Peyer's patch (tissue), 4 donors: ENCODE results near the gene CDC14B. TPM values are rescaled to one million over a fixed set of nuclear protein-coding genes. Genes with fewer than 3 reads are reported as not detected.

Source experiments
- DNase-seq, 3 donors: peaks; one replicate each; pipeline ENCODE4 v3.0.0-alpha.2; 2017 to 2019
- H3K27ac ChIP-seq, 4 donors: fragments of 200-600 bp; sonication (generic); one replicate each; pipeline ENCODE4 v1.5.1; 2016 to 2019
- H3K27me3 ChIP-seq, 2 donors: fragments of 200-600 bp; sonication (generic); one replicate each; pipeline ENCODE4 v1.5.1; 2019
- H3K36me3 ChIP-seq, 3 donors: fragments of 200-600 bp; sonication (generic); one replicate each; pipeline ENCODE4 v1.5.1; 2016 to 2019
- H3K4me1 ChIP-seq, 4 donors: fragments of 200-600 bp; sonication (generic); one replicate each; pipeline ENCODE4 v1.5.1; 2016 to 2019
- H3K4me3 ChIP-seq, 4 donors: fragments of 200-600 bp; sonication (generic); 1 replicate in 3 of 4; 2 replicates in 1 of 4; pipeline ENCODE4 v1.5.1; 2016 to 2019; ENCODE audit warnings: mild to moderate bottlenecking in 1 of 4
- H3K9me3 ChIP-seq, 4 donors: fragments of 200-600 bp; sonication (generic); one replicate each; pipeline ENCODE4 v1.5.1; 2016 to 2019; ENCODE audit warnings: mild to moderate bottlenecking in 1 of 4
- POLR2A ChIP-seq, 2 donors: fragments of 450-650 bp; IDR thresholded peaks; one replicate each; pipeline ENCODE4 v1.5.1; 2017; ENCODE audit warnings: antibody characterized with exemption in 2 of 2, mild to moderate bottlenecking in 2 of 2, moderate library complexity in 2 of 2
- total RNA-seq, 4 donors: library from RNA; depleted of rRNA; stranded (reverse); fragments of >200 nt; gene quantifications; one replicate each; pipeline ENCODE4 v1.1.0, GENCODE V29; 2016
- TF ChIP-seq, protein P1 (sequence below), 6 experiments: fragments of 450-650 bp in 4 of 6; fragments of 200-600 bp in 2 of 6; sonication (generic) in 1 of 6; IDR thresholded peaks; one replicate each; pipeline ENCODE4 v1.5.1; 2017 to 2019; ENCODE audit warnings: antibody characterized with exemption in 6 of 6, mild to moderate bottlenecking in 3 of 6, moderate library complexity in 1 of 6

Gene CDC14B
- total RNA-seq, 4 donors from 2014 or later: 23.9 to 36.6 (median 35.7) TPM

DNA sequence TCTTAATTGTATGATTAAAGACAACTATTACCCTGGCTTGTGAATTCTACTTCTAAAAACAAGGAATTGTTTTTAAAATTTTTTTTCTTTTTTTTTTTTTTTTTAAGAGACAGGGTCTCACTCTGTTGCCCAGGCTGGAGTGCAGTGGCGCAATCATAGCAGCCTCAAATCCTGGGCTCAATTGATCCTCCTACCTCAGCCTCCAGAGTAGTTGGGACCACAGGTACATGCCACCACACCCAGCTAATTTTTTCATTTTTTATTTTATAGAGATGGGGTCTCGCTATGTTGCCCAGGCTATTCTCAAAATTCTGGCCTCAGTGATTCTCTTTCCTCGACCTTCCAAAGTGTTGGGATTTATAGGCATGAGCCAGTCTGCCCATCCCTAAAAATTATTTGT is 107.4 kb downstream of the CDC14B start:
- no peak for TF ChIP-seq POLR2A (IDR thresholded peaks at IDR 0.05)
- TF ChIP-seq, protein P1, sequence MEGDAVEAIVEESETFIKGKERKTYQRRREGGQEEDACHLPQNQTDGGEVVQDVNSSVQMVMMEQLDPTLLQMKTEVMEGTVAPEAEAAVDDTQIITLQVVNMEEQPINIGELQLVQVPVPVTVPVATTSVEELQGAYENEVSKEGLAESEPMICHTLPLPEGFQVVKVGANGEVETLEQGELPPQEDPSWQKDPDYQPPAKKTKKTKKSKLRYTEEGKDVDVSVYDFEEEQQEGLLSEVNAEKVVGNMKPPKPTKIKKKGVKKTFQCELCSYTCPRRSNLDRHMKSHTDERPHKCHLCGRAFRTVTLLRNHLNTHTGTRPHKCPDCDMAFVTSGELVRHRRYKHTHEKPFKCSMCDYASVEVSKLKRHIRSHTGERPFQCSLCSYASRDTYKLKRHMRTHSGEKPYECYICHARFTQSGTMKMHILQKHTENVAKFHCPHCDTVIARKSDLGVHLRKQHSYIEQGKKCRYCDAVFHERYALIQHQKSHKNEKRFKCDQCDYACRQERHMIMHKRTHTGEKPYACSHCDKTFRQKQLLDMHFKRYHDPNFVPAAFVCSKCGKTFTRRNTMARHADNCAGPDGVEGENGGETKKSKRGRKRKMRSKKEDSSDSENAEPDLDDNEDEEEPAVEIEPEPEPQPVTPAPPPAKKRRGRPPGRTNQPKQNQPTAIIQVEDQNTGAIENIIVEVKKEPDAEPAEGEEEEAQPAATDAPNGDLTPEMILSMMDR (IDR thresholded peaks at IDR 0.05): no peak
- H3K9me3 ChIP-seq: no peaks in the 10 kb centered on the region

DNA sequence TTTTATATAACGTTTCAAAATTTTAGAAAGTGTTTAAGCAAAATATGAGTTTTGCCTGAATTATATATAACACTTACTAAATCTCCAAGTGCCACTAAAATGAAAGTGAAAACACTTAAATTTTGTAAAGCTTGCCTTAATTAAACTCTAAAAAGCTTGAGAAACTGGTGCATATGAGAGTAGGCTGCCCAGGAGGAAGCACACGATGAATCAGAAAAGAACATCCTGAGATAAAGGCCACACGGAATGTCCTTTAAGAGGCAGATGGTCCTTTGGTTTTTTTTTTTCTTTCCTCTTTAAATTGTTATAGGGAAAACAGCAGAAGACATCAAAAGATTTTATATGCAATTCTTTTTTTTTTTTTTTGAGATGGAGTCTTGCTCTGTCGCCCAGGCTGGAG is 109.4 kb downstream of the CDC14B start:
- Histone ChIP-seq H3K27me3 (no peaks in the 10 kb centered on the region), H3K4me3 (no peak overlapping the region), H3K9me3 (no peaks in the 10 kb centered on the region), H3K4me1 (no peaks in the 10 kb centered on the region), H3K27ac (no peak overlapping the region), H3K36me3 (peaks cover 0 to 15% (median 0%) of the 10 kb centered on the region in 3 donors)
- TF ChIP-seq, protein P1 (IDR thresholded peaks at IDR 0.05): no peak
- no peak for TF ChIP-seq POLR2A (IDR thresholded peaks at IDR 0.05)
- no peak for DNase-seq

More for the DNA sequence above, 107.4 kb downstream of the CDC14B start:
- no peak for DNase-seq
- H3K27ac ChIP-seq: no peak overlapping the region
- H3K36me3 ChIP-seq: peaks cover 0 to 15% (median 0%) of the 10 kb centered on the region in 3 donors
- H3K4me1 ChIP-seq: no peaks in the 10 kb centered on the region
- no peak overlapping the region for H3K4me3 ChIP-seq
- H3K27me3 ChIP-seq: no peaks in the 10 kb centered on the region

DNA sequence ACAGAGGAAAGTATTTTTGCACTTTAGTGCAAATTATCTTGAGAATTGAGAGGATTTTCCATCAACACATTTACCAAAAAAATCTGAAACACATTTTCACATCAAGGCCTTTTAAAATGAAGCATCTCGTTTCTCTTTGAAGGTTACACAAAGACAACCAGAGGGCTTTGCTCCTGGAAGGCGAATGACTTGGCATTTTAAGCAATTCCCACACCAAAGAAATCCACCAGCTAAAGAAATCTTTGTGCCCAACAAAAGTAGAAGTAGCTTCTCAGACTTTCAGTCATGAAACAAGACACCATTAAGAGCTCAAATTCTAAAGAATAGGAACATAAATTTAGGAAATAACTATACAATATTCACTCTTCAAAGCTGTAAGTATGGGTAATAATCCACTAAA is 109.8 kb downstream of the CDC14B start:
- H3K36me3 ChIP-seq: peaks cover 0 to 15% (median 0%) of the 10 kb centered on the region in 3 donors
- no peaks in the 10 kb centered on the region for H3K4me1 ChIP-seq
- H3K4me3 ChIP-seq: no peak overlapping the region
- H3K27ac ChIP-seq: no peak overlapping the region
- no peaks in the 10 kb centered on the region for H3K27me3 ChIP-seq
- H3K9me3 ChIP-seq: no peaks in the 10 kb centered on the region
- no peak for DNase-seq
- TF ChIP-seq POLR2A (IDR thresholded peaks at IDR 0.05): no peak
- TF ChIP-seq, protein P1 (IDR thresholded peaks at IDR 0.05): no peak

DNA sequence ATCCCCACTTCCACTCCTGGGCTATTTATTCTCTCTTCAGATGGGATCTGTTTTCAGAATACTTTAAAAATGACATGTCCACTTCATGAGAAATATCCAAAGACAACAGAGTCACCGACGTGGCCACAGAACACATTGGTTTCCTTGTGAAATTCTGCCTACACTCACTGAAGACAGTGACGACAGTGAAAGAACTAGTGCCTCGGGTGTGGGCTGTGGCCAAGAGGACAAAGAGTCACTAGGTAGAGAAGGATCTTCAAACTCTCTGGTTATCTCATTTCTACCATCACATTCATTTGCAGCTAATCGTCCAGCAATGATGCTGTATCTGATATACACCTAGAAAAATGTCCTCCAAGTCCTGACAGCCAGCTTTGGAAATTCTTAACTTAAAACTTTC is 110.6 kb downstream of the CDC14B start:
- Histone ChIP-seq H3K27ac (no peak overlapping the region), H3K9me3 (no peaks in the 10 kb centered on the region)
- TF ChIP-seq, protein P1 (IDR thresholded peaks at IDR 0.05): no peak
- TF ChIP-seq POLR2A (IDR thresholded peaks at IDR 0.05): no peak

DNA sequence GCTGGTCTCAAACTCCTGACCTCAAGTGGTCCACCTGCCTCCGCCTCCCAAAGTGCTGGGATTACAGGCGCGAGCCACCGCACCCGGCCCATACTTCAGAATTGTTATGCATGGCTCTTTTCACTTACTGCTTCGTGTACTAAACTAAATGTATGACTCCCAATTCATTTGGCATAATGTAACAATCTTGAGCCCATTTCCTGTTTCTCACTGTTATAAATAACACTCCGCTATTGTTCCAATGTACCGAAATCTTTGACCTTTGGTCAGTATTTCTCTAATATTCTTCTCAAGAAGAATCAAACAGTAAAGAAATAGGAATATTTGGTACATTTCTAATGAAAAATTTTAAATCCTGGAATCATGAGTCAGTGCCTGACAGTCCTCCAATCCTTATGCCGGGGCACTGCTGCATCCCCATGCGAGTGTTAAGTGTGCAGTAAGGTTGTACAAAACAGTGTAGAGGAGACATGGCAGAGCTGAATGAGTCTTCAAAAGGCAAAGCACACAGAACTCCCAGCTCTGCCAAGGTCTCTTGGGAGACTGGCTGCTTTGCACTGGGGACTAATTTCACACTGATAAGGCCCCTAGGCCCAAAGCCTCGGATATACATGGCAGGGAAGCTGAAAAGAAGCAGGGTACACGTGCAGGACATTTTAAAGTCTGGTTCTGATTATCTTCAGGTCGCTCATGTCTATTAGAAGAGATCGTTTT is 111.3 kb downstream of the CDC14B start:
- Histone ChIP-seq H3K27me3 (no peaks in the 10 kb centered on the region), H3K9me3 (no peaks in the 10 kb centered on the region), H3K4me1 (no peaks in the 10 kb centered on the region), H3K27ac (no peak overlapping the region), H3K4me3 (no peak overlapping the region), H3K36me3 (peaks cover 0 to 19% (median 0%) of the 10 kb centered on the region in 3 donors)
- DNase-seq: no peak
- TF ChIP-seq, protein P1 (IDR thresholded peaks at IDR 0.05): no peak
- TF ChIP-seq POLR2A (IDR thresholded peaks at IDR 0.05): no peak

More for the DNA sequence above, 110.6 kb downstream of the CDC14B start:
- Histone ChIP-seq H3K27me3 (no peaks in the 10 kb centered on the region), H3K4me3 (no peak overlapping the region), H3K36me3 (peaks cover 0 to 20% (median 0%) of the 10 kb centered on the region in 3 donors), H3K4me1 (no peaks in the 10 kb centered on the region)
- no peak for DNase-seq
